ENCODE data around the gene TMOD4.

GRCh38 chr1:151164732-151165280, 11.0 kb downstream of the TMOD4 start:
- TF ChIP-seq CTCF (IDR thresholded peaks at IDR 0.05) (no peak), POLR2AphosphoS5 (IDR thresholded peaks at IDR 0.05) (no peak)
